ENCODE results near the gene NRXN3.

Gene NRXN3

DNA sequence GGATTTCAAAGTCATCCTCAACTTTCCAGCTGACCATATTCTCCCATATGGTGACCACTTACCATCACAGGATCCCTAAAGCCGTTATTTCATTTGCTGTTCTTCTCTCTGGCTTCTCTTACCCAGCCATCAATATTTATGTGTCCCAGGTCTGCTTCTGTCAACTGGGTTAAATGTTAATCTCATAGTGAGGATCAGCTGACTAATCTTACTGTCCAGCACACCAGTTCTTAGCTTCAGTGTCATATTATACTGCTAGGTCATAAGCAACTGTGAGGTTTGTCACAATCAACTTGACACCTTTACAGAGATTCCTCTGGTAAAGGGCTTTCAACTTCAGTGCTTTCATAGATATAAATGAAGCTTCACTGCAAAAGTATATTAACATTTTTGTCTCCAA, 1746.7 kb downstream of the NRXN3 start:
- no peak overlapping the region for H3K4me3 ChIP-seq (replicated peaks; ENCODE audit: low read depth, low read length)
- TF ChIP-seq, protein P1, sequence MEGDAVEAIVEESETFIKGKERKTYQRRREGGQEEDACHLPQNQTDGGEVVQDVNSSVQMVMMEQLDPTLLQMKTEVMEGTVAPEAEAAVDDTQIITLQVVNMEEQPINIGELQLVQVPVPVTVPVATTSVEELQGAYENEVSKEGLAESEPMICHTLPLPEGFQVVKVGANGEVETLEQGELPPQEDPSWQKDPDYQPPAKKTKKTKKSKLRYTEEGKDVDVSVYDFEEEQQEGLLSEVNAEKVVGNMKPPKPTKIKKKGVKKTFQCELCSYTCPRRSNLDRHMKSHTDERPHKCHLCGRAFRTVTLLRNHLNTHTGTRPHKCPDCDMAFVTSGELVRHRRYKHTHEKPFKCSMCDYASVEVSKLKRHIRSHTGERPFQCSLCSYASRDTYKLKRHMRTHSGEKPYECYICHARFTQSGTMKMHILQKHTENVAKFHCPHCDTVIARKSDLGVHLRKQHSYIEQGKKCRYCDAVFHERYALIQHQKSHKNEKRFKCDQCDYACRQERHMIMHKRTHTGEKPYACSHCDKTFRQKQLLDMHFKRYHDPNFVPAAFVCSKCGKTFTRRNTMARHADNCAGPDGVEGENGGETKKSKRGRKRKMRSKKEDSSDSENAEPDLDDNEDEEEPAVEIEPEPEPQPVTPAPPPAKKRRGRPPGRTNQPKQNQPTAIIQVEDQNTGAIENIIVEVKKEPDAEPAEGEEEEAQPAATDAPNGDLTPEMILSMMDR (IDR thresholded peaks at IDR 0.05; ENCODE audit: low read depth, low read length, missing control alignments), result no peak
- DNase-seq (ENCODE audit: extremely low read depth, low read depth), result no peak

All from HFF-Myc (cell line).